Karpas-422 (cell line): ENCODE data around the gene SESN3. TPM values are rescaled to one million over a fixed set of nuclear protein-coding genes. Genes with fewer than 3 reads are reported as not detected.
A peak's percentile ranks its signal among the peaks of the same experiment; 100 is the strongest.

ENCODE experiments used
- DNase-seq: peaks from one replicate; pipeline ENCODE4 v3.0.0-alpha.2; 2015
- H2AFZ ChIP-seq: fragments of 200-600 bp; sonication (generic); 2 replicates; pipeline ENCODE4 v1.6.1; 2014; ENCODE audit warnings: antibody characterized with exemption, low read length, mixed read lengths
- H3K27ac ChIP-seq: fragments of 200-600 bp; sonication (generic); 2 replicates; pipeline ENCODE4 v1.5.1; 2014; ENCODE audit warnings: mild to moderate bottlenecking, low read length, moderate library complexity
- H3K27me3 ChIP-seq: fragments of 200-600 bp; sonication (generic); 2 replicates; pipeline ENCODE4 v1.6.1; 2014; ENCODE audit warnings: low read length, mixed read lengths
- H3K36me3 ChIP-seq: fragments of 200-600 bp; sonication (generic); 2 replicates; pipeline ENCODE4 v1.6.1; 2014; ENCODE audit warnings: low read length, mixed read lengths; ENCODE audit not compliant: insufficient read depth
- H3K4me1 ChIP-seq: fragments of 200-600 bp; sonication (generic); 2 replicates; pipeline ENCODE4 v1.6.1; 2014; ENCODE audit warnings: mild to moderate bottlenecking, low read length, mixed read lengths
- H3K4me2 ChIP-seq: fragments of 200-600 bp; sonication (generic); 2 replicates; pipeline ENCODE4 v1.6.1; 2014; ENCODE audit warnings: low read length, low read depth, mild to moderate bottlenecking; ENCODE audit not compliant: poor library complexity, severe bottlenecking
- H3K4me3 ChIP-seq: fragments of 200-600 bp; sonication (generic); 2 replicates; pipeline ENCODE4 v1.5.1; 2014; ENCODE audit warnings: mild to moderate bottlenecking, antibody characterized with exemption, low read length, mixed read lengths
- H3K79me2 ChIP-seq: fragments of 200-600 bp; sonication (generic); 2 replicates; pipeline ENCODE4 v1.6.1; 2014; ENCODE audit warnings: mild to moderate bottlenecking, low read length, mixed read lengths
- H3K9ac ChIP-seq: fragments of 200-600 bp; sonication (generic); 2 replicates; pipeline ENCODE4 v1.6.0; 2014; ENCODE audit warnings: low read length
- H3K9me2 ChIP-seq: fragments of 200-600 bp; sonication (generic), shearing (Covaris generic); replicated peaks from 2 replicates; pipeline ENCODE4 v1.6.0; 2014; ENCODE audit warnings: mild to moderate bottlenecking, low read length, moderate library complexity; ENCODE audit not compliant: insufficient read depth
- H3K9me3 ChIP-seq: fragments of 300-700, 200-600 bp; sonication (generic); 2 replicates; pipeline ENCODE4 v1.6.1; 2014; ENCODE audit warnings: low read length, mixed read lengths
- H4K20me1 ChIP-seq: fragments of 200-600 bp; sonication (generic); 2 replicates; pipeline ENCODE4 v1.6.1; 2014; ENCODE audit warnings: mild to moderate bottlenecking, antibody characterized with exemption, low read length, low read depth; ENCODE audit not compliant: insufficient read depth
- total RNA-seq: library from RNA; depleted of rRNA; stranded (reverse); fragments of >200 nt; shearing (Covaris generic); gene quantifications from 2 replicates; pipeline ENCODE4 v1.2.3, GENCODE V29; 2014; ENCODE audit warnings: low replicate concordance

SESN3 gene
- total RNA-seq, 1 experiment from 2014 or later = 58.9 TPM

GRCh38 chr11:95267601-95268213 lies 36.7 kb upstream of the SESN3 start:
- Histone ChIP-seq H2AFZ (no peak overlapping the region), H3K9ac (no peak overlapping the region), H3K4me2 (no peak overlapping the region), H3K9me3 (no peaks in the 10 kb centered on the region), H3K4me1 (peaks cover 33% of the 10 kb centered on the region), H3K27me3 (no peaks in the 10 kb centered on the region), H3K79me2 (no peaks in the 10 kb centered on the region), H3K27ac (no peak overlapping the region), H3K9me2 (no peaks in the 10 kb centered on the region), H3K36me3 (no peaks in the 10 kb centered on the region), H4K20me1 (no peaks in the 10 kb centered on the region), H3K4me3 (no peak overlapping the region)
- DNase-seq = no peak

GRCh38 chr11:95266751-95267374 lies 35.9 kb upstream of the SESN3 start:
- H3K9ac ChIP-seq = no peak overlapping the region
- H3K9me3 ChIP-seq = no peaks in the 10 kb centered on the region
- DNase-seq = no peak
- peaks cover 36% of the 10 kb centered on the region for H3K4me1 ChIP-seq
- no peak overlapping the region for H3K4me3 ChIP-seq
- H3K79me2 ChIP-seq = no peaks in the 10 kb centered on the region
- no peak overlapping the region for H2AFZ ChIP-seq
- H3K27me3 ChIP-seq = no peaks in the 10 kb centered on the region
- no peak overlapping the region for H3K27ac ChIP-seq
- no peaks in the 10 kb centered on the region for H3K9me2 ChIP-seq
- no peaks in the 10 kb centered on the region for H3K36me3 ChIP-seq
- no peak overlapping the region for H3K4me2 ChIP-seq
- H4K20me1 ChIP-seq = no peaks in the 10 kb centered on the region

- H3K36me3 ChIP-seq = no peaks in the 10 kb centered on the region
- peak overlapping the region; percentile 57 for H3K4me2 ChIP-seq
- H3K9ac ChIP-seq = no peak overlapping the region
- H2AFZ ChIP-seq = no peak overlapping the region
- H3K9me2 ChIP-seq = no peaks in the 10 kb centered on the region
- DNase-seq = peak; percentile 93
- H4K20me1 ChIP-seq = no peaks in the 10 kb centered on the region
- H3K4me3 ChIP-seq = peak overlapping the region; percentile 36
- H3K27me3 ChIP-seq = no peaks in the 10 kb centered on the region
- no peaks in the 10 kb centered on the region for H3K9me3 ChIP-seq
- peak overlapping the region; percentile 27; the same call in 1 of the 2 replicates for H3K27ac ChIP-seq
- H3K4me1 ChIP-seq = peaks cover 49% of the 10 kb centered on the region
- H3K79me2 ChIP-seq = no peaks in the 10 kb centered on the region
These were observed 33.9 kb upstream of the SESN3 start for GRCh38 chr11:95264881-95265280.

- DNase-seq = peak; percentile 60
- Histone ChIP-seq H3K79me2 (no peaks in the 10 kb centered on the region), H3K9me3 (no peaks in the 10 kb centered on the region), H3K27ac (no peak overlapping the region), H4K20me1 (no peaks in the 10 kb centered on the region), H3K36me3 (no peaks in the 10 kb centered on the region), H3K4me2 (no peak overlapping the region), H3K9me2 (no peaks in the 10 kb centered on the region), H2AFZ (no peak overlapping the region), H3K4me3 (no peak overlapping the region), H3K4me1 (peaks cover 60% of the 10 kb centered on the region), H3K9ac (no peak overlapping the region), H3K27me3 (no peaks in the 10 kb centered on the region)
These were observed 32.2 kb upstream of the SESN3 start for GRCh38 chr11:95262994-95263765.

GRCh38 chr11:95257456-95257971 lies 26.5 kb upstream of the SESN3 start:
- H3K4me1 ChIP-seq = peaks cover 77% of the 10 kb centered on the region
- no peak overlapping the region for H2AFZ ChIP-seq
- H3K9me2 ChIP-seq = no peaks in the 10 kb centered on the region
- no peaks in the 10 kb centered on the region for H3K79me2 ChIP-seq
- no peak overlapping the region for H3K4me2 ChIP-seq
- no peak overlapping the region for H3K9ac ChIP-seq
- H3K27me3 ChIP-seq = no peaks in the 10 kb centered on the region
- no peaks in the 10 kb centered on the region for H3K36me3 ChIP-seq
- no peak overlapping the region for H3K27ac ChIP-seq
- no peaks in the 10 kb centered on the region for H4K20me1 ChIP-seq
- no peak for DNase-seq
- no peaks in the 10 kb centered on the region for H3K9me3 ChIP-seq
- no peak overlapping the region for H3K4me3 ChIP-seq

GRCh38 chr11:95256321-95256779 lies 25.3 kb upstream of the SESN3 start:
- Histone ChIP-seq H4K20me1 (no peaks in the 10 kb centered on the region), H3K27me3 (no peaks in the 10 kb centered on the region), H3K36me3 (no peaks in the 10 kb centered on the region), H2AFZ (peak overlapping the region; percentile 76), H3K79me2 (no peaks in the 10 kb centered on the region), H3K27ac (peak overlapping the region; percentile 93), H3K4me3 (peak overlapping the region; percentile 40), H3K4me2 (peak overlapping the region; percentile 71), H3K9ac (peak overlapping the region; percentile 51), H3K4me1 (peaks cover 86% of the 10 kb centered on the region), H3K9me3 (no peaks in the 10 kb centered on the region), H3K9me2 (no peaks in the 10 kb centered on the region)
- DNase-seq = peak; percentile 89

- Histone ChIP-seq H3K36me3 (no peaks in the 10 kb centered on the region), H3K4me1 (peaks cover 83% of the 10 kb centered on the region), H3K27ac (peak overlapping the region; percentile 93), H3K27me3 (no peaks in the 10 kb centered on the region), H3K9ac (peak overlapping the region; percentile 51), H2AFZ (peak overlapping the region; percentile 76), H3K79me2 (no peaks in the 10 kb centered on the region), H4K20me1 (no peaks in the 10 kb centered on the region), H3K4me3 (peak overlapping the region; percentile 40), H3K9me2 (no peaks in the 10 kb centered on the region), H3K4me2 (peak overlapping the region; percentile 71), H3K9me3 (no peaks in the 10 kb centered on the region)
- DNase-seq = peak; percentile 82
These were observed 24.5 kb upstream of the SESN3 start for GRCh38 chr11:95255251-95256145.
